NCI-H146 treated with DMSO at 0.1 percent for 48 hours (cell line): Measurements from ENCODE around the gene GRK4.

ENCODE experiments used
- DNase-seq: peaks from one replicate; lab custom pipeline; 2025; ENCODE audit not compliant: unreplicated experiment; lab: John Stamatoyannopoulos, UW

Gene GRK4

DNA sequence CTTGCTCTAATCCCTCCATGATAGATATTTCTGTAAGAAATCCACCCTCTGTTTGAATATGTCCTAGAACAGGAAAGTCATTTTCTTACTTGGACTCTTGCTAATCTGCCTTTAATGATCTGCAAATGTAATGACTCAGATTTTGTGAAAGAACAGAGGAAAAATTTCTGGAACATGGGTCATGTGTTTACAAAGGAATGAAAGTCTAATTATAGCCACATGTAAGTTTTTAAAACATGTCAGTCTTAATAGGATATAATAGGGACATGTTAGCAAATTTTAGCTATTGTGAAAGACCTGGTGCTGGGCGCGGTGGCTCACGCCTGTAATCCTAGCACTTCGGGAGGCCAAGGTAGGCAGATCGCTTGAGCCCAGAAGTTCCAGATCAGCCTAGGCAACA is 47.6 kb downstream of the GRK4 start:
- DNase-seq, result no peak

DNA sequence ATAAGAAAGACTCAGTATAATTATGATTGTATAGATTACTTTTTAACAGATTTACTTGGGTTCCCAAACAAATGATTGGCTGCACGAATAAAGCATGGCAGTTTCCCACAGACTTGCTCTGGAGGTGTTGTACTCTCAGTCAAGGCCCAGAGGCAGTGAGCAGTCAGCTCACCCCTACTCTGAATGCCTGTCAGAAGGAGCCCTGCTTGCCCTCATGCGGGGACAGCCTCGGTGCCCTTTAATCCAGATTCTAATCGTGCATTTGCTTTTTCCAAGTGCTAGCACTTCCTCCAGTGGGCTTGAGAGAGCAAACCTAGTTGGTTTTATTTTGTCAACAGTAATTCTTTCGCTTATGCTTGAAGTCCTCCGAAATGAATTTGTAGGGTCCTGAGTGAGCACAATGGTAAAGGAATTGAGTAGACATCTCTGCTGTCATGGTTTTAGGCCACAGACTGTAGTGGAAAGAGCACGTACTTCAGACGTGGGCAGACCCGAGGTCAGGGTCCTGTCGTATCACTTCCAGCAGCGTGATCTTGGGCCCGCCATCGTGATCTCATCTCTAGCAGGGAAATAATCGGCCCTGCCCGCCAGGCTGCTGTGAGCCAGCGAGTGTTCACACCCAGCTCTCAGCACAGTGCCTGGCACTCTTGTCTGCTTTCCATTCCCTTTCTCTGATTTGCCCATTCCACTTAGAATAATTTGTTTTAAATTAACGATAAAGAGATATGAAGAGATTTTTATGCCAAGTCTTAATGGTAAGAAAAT is 48.3 kb downstream of the GRK4 start:
- DNase-seq, result no peak

DNA sequence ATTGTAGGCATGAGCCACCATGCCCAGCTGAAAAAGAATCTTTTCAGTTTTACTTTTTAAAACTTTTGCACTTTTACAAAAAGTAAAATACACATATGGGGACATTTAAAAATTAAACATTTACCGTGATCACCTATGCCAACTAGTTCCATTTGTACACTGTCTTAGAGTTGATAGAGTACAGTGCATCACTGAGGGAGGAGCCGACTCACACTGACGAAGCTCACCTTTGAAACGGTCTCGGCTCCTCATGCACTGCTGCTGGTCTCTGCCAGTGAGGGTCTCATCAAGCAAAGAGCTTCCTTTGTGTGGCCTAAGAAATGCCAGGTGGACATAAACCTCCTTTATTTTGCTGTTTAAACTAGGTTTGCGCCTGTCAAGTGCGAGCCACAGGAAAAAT is 50.0 kb downstream of the GRK4 start:
- no peak for DNase-seq

DNA sequence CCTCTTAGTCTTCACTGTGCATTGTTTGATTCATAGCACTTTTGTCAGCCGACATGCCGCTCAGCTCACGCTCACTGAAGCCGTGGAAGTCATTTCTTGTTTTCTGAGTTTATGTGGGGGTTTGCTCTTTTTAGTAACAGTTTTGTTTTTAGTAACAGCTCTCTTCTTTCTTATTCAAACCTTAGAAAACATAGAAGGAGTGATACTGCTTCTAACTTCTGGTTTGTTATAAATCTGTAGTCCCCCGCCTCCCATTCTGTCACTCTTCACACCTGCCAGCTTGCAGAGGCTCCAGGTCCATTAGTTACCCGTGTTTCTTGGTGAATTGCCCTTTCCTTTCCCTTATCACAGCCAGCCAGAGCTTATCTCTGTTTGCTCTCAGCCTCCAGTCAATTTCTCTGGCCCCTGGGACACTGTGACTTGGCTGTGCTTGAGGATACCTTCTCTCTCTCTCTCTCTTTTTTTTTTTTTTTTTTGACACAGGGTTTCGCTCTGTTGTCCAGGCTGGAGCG is 50.5 kb downstream of the GRK4 start:
- no peak for DNase-seq

DNA sequence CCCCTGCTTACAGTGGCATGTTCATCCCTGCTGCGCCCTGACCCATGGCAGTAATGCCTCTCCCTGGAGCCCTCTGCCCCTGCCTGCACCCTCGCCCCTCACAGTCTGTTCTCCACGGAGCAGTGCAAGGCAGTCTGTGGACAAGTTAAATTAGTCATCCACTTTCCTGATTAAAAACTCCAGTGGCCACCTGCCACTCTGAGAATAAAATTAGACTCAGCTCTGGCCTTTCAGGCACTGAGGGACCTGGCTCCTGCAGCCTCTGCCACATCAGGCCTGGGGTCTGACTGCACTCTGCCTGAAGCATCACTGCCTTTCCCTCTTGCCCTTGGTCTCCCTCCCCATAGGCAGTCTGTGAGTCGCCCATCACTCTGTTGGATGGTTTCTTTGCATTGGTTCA is 53.6 kb downstream of the GRK4 start:
- DNase-seq, result no peak

DNA sequence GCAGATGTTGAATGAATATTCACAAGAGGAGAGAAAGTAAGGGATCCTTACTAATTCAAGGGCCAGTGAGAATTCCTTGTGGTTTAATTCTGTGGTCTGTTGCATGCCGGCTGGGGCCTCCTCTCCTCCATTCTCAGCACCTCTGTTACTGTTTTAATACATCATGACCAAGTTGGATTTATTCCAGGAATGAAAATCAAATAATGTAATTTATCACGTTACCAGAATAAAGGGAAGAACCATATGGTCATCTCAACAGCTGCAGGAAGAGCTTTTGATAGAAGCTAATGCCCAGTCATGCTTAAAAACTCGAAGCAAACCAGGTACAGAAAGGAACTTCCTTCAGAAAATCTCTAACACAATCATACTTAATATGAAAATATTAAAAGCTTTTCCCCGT is 54.1 kb downstream of the GRK4 start:
- DNase-seq, result no peak

DNA sequence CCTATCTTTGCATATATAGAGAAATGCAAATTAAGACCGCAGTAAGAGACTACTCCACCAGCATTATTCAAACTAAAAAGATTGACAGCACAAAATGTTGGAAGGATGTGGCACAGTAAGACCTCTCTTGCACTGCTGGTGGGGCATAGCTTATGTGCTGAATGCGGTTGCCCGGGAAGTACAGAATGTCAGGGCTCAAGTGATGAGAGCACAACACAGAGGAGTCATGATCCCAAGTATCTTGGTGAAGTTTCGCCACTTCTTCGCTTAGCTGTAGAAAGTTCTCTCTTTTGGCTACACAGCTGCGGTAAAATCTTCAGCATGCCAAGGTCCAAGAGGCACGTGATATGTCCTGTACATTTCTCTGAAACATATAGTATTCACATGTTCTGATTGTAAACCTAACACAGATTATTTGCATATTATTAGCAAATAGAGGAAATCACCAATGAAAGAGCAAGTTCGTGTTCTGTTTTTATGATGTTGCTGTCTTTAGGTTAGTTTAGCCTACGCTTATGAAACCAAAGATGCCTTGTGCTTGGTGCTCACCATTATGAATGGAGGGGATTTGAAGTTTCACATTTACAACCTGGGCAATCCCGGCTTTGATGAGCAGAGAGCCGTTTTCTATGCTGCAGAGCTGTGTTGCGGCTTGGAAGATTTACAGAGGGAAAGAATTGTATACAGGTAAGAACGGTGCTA is 55.9 kb downstream of the GRK4 start:
- no peak for DNase-seq

DNA sequence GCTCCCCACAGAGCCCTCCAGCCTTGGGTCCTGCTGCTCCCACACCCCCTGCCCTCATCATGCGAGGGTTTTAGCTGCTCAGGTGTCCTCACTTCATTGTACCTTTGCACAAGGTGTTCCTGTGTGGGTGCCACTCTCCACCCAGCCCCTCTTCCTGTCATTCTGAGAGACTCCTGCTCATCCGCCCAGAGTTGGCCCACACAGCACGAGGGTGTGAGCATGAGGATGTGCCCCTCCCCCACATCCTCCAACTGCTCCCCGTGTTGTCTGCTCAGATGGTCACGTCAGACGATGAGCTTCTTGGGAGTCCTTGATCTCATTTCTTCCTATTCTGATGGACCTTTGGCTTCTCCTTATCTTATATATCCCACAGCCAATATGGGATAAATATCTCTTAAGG is 57.8 kb downstream of the GRK4 start:
- DNase-seq, result no peak

DNA sequence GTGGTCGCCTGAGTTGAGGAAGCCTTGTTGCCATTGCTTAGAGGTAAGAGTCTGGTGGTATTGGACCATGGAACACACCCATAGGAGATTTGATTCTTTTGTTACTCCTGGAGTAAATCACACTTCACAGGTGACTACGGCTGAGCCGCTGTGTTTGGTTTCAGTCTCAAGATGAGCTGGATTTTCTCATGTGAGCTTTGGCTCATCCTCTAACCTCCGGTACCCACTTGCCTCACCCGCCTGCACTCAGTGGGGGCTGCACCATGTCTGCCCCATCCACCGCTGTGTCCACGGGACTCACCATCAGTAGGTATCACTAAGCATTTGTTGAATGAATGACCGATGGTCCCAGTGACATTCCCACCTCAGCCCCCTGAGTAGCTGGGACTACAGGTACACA is 58.3 kb downstream of the GRK4 start:
- no peak for DNase-seq

DNA sequence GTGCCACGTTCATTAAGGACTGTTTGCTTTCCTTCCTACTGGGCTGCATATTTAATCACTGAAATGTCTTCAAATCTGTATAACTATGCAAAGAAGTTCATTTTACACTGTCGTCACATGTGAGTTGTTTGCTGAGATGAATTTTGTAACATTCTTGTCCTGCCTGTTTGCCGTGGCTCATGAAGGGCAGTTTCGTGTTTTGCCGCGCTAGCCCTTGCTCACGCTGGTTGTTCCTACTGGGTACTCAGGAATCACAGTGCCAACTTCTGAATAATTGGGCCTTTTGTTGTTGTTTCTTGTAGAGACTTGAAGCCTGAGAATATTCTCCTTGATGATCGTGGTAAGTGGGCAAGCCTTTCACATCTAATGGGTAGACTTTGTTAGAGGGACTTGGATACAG is 58.7 kb downstream of the GRK4 start:
- DNase-seq, result no peak

DNA sequence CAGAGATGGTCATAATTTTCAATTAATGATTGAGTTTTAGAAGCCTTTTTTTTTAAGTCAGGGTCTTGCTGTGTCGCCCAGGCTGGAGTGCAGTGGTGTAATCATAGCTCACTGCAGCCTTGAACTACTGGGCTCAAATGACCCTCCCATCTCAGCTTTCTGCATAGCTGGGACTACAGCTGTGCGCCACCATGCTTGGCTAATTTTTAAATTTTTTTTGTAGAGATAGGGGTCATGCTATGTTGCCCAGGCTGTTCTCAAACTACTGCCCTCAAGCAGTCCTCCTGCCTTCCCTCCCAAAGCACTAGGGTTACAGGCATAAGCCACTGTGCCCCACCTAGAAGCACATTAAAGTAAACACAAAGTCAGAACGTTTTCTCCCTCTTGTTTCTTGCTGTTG is 59.3 kb downstream of the GRK4 start:
- no peak for DNase-seq

DNA sequence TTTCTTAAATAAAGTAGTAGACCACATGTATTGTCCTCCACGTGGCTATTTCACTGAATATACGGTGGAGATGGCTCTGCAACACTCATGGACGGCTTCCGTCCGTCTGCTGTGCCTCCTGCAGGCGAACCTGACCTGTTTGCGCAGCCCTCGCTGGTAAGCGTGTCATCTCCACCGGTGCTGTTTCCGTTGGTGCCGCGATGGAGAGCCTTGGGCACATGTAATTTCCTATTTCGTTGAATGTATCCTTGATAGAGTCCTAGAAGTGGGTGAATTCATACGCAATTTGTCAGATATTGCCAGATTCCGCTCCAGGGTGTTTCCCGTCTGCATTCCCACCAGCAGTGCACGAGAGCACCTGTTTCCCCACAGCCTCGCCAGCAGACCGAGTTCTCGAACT is 62.5 kb downstream of the GRK4 start:
- no peak for DNase-seq

DNA sequence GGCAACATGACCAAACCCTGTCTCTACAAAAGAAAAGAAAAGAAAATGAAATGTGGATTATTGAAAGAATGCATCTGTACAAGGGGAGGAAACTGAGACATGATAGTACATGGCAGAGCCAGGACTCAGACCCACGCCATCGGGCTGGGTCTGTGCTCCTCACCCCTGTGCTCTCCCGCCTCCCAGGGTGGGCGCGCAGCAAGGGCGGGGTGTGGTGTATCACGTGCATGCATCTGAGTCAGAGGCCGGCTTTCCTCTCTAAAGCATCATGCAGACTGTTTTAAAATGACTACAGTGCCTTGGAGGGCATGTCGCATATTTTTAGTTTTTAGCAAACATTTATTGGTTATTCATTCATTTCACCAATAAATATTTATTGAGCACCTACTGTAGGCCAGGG is 63.2 kb downstream of the GRK4 start:
- DNase-seq, result no peak

DNA sequence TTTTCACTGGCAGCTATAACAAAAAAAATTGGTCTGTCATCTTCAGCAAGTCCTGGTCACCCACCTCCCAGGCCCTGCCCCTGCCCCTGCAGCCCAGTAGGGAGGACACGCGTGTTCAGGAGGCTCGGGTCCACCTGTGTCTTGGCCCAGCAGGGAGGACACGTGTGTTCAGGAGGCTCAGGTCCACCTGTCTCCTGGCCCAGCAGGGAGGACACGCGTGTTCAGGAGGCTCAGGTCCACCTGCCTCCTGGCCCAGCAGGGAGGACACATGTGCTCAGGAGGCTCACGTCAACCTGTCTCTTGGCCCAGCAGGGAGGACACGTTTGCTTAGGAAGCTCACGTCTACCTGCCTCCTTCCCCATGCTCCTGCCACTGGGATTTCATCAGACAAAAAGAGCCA is 66.1 kb downstream of the GRK4 start:
- DNase-seq, result no peak

DNA sequence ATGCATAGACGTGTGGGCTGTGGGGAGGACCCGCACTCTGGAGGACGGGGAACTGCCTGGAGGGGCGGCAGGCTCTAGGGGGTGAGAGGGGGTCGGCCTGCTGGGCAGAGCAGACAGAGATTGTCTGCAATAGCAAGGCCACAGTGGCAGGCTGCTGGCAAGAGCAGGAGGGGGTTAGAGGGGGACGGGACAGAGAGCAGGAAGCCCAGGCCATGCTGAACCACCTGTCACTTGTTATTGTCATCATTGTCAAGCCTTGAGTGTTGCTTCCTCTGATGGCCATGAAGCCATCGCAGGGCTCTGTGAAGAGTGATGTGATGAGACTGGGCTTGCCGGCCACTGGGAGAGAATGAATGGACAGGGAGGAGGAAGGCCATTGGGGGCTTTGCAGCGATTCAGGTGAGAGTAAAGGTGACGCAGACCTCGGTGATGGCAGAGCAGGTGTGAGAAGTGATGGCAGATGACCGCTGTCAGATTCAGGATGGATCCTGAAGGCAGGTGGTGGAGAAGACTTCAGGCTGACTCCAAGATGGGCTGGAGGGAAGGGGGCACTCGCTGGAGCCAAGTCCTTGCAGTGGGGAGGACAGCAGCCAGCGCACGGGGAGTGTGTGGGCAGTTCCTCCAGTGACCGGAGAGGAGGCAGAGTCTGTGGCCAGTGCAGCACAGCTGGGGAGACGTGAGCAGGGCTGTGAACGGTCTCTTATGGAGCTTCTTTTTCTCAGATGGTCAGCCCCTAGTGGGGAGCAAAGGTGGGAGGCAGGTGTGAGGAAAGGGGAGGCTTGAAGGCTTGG is 67.4 kb downstream of the GRK4 start:
- no peak for DNase-seq

DNA sequence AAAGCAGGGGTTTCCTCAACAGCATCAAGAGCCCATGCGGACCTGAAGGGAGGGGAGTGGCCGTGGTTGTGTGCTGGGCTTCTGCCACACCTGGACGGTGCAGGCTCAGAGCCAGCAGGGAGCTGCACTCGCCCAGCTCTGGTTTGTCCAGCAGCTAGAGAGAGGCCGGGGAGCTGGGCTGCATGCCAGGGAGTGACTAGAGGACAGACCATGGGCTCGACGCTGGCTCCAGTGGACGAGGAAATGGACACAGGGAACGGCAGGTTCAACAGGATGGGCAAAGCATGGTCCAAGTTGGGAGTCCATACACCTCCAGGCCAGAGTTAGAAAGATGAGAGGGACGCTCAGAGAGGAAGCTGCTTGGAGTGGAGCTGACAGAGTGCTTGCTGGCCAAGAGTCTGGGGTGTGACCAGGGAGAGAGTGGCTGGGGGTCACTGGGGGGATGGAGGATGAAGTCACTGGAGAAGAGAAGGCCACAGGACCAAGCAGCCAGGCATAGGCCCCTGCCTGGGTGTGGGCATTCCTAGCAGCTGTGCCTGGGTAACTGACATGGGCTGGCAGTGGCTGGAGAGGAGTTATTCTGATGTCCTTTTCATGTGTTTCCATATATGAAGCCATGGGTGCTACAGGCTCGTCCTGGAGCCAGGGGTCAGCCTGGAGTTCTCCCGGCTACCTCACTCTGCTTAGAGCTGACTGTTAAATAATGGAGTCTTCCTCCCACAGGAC is 68.1 kb downstream of the GRK4 start:
- DNase-seq, result peak; percentile 33

DNA sequence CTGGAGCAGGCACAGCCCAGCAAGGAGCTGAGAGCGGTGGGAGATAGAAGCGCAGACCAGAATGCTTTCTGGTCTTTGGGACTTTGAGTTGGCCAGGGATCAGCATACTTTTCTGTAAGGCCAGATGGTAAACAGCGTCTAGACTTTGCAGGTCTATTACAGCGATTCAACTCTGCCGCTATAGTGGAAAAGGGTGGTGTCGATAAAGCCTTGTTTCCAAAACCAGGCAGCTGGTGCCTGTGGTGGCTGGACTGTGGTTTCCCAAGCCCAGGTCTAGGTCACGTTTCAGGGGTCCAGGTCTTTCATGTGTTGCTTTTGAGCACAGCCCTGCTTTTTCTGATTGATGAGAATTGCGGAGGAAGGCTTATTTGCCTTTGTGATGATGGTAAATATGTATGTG is 70.9 kb downstream of the GRK4 start:
- DNase-seq, result no peak

DNA sequence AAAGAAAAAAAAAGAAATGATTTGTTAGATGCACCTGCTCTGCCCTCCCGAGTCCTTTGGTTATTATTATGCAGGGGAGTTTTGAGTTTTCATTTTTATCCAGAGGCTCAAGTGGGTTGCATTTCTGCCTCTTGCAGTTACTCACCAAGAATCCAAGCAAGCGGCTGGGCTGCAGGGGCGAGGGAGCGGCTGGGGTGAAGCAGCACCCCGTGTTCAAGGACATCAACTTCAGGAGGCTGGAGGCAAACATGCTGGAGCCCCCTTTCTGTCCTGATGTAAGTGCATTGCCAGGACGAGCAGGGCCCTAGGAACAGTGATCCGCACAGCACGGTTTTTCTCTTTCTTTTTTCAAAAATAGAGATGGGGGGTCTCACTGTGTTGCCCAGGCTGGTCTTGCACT is 71.9 kb downstream of the GRK4 start:
- no peak for DNase-seq

DNA sequence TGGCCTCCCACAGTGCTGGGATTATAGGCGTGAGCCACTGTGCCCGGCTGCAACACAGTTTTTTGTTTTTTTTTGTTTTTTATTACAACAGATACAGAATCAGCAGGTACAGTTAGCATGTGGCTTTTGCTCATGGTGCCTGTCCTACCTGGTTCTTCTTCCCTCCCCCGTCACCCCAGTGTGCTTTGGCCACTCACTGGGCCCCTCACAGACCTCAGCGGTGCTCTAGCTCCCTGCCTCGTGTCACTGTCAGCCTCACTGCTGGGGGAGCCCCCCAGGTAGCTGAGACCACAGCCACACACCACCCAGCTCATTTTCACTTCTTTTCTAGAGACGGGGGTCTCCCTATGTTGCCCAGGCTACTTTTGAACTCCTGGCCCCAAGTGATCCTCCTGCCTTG is 72.3 kb downstream of the GRK4 start:
- no peak for DNase-seq

DNA sequence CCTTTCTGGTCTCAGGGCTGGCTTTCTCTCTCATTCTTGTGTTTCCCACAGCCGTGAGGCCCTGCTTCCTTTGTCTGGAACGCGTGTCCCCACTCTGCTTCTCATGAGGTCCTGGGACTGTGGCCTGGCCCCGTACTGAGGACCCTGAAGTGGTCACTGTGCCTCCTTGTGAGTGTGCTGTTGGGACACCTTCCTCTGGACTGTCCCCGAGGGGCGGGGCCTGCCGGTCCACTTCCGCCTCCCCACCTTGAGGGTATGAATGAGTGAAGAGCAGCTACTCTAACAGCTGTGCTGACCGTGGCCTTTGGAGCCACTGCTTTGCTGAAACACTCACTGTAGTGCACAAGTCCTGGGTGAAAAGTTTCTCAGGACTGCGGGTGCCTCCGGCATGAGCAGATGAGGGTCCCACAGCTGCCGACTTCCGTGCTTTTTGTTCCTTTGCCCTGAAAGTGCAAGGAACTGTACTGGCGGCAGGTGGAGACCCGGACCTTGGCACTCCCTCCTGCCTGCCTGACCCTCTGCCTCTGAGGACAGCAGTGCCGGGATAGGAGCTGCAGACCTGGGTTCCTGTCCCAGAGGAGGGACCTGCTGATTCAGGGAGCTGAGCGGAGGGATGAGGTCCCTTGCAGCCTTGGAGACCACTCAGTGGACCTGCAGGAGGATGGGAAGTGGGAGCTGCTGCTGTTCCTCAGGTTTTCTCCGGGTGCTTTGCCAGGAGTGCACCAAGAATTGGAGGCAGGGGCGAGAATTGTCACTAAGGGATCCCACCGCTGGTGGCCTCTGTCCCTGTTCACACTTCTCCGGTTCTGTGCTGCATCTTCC is 73.0 kb downstream of the GRK4 start:
- DNase-seq, result no peak
